ENCODE data around the gene ARID5B.

GRCh38 chr10:62079885-62080559, 178.5 kb downstream of the ARID5B start:
- TF ChIP-seq, protein P1, sequence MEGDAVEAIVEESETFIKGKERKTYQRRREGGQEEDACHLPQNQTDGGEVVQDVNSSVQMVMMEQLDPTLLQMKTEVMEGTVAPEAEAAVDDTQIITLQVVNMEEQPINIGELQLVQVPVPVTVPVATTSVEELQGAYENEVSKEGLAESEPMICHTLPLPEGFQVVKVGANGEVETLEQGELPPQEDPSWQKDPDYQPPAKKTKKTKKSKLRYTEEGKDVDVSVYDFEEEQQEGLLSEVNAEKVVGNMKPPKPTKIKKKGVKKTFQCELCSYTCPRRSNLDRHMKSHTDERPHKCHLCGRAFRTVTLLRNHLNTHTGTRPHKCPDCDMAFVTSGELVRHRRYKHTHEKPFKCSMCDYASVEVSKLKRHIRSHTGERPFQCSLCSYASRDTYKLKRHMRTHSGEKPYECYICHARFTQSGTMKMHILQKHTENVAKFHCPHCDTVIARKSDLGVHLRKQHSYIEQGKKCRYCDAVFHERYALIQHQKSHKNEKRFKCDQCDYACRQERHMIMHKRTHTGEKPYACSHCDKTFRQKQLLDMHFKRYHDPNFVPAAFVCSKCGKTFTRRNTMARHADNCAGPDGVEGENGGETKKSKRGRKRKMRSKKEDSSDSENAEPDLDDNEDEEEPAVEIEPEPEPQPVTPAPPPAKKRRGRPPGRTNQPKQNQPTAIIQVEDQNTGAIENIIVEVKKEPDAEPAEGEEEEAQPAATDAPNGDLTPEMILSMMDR (conservative IDR thresholded peaks at IDR 0.05 in 1 of 2, IDR thresholded peaks at IDR 0.05 in 1 of 2; ENCODE audit: extremely low read depth in 1 of 2, insufficient read depth in 1 of 2, low read depth in 1 of 2, low read length in 2 of 2) = no peak
- no peak for TF ChIP-seq EZH2 (IDR thresholded peaks at IDR 0.05; ENCODE audit: borderline replicate concordance, low read length)

Measured in mammary epithelial cell (primary cell).